Kidney epithelial cell (primary cell): ENCODE data around the gene SPAG17. TPM values are rescaled to one million over a fixed set of nuclear protein-coding genes. Genes with fewer than 3 reads are reported as not detected.

Experiments used
- DNase-seq: peaks from one replicate; pipeline ENCODE4 v3.0.0-alpha.2; 2010; ENCODE audit warnings: low read depth
- H3K27me3 ChIP-seq: 2 replicates; pipeline ENCODE4 v1.6.0; 2011; ENCODE audit warnings: low read length; ENCODE audit not compliant: control insufficient read depth, insufficient read depth
- H3K36me3 ChIP-seq: 2 replicates; pipeline ENCODE4 v1.5.1; 2011; ENCODE audit warnings: low read length; ENCODE audit not compliant: control insufficient read depth, insufficient read depth
- H3K4me3 ChIP-seq: 2 replicates; pipeline ENCODE4 v1.5.1; 2011; ENCODE audit warnings: low read depth, mild to moderate bottlenecking, control low read depth, low read length
- total RNA-seq: library from RNA; depleted of rRNA; stranded (reverse); fragments of >200 nt; gene quantifications from 2 replicates; pipeline ENCODE4 v1.2.3, GENCODE V29; 2015
- TF ChIP-seq, protein P1 (sequence below): IDR thresholded peaks from 2 replicates; pipeline ENCODE4 v1.5.1; 2011; ENCODE audit warnings: mild to moderate bottlenecking, moderate library complexity, low read length, control low read depth, inconsistent platforms; ENCODE audit not compliant: insufficient read depth, poor library complexity, severe bottlenecking

The SPAG17 gene
- total RNA-seq, 1 donor from 2014 or later = 0.13 TPM

DNA sequence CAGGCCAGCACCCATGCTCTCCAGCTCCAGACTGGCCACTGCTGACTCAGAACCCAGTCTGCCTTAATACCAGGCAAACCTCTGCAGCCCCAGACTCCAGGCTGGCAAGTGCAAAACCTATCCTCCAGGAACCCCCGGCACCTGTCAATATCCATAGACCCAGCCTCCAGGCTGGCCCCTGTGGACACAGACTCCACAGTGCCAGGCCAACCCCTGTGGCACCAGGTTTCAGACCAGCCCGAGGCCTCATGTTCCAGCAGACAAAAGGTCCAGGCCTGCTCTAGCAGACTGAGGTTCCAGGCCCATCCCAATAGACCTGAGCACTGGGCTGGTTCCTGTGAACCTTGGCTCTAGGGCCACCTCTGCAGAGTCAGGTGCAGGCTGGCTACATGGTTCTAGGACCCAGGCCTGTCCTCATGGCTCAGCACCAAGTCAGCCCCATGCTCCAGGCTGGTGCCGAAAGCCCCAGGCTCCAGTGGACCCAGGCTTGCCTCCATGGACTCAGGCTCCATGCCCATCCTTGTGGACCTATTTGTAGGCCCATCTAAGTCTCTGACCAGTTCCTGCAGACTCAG is 137.3 kb downstream of the SPAG17 start:
- DNase-seq = no peak
- H3K27me3 ChIP-seq = no peaks in the 10 kb centered on the region
- no peaks in the 10 kb centered on the region for H3K36me3 ChIP-seq
- TF ChIP-seq, protein P1, sequence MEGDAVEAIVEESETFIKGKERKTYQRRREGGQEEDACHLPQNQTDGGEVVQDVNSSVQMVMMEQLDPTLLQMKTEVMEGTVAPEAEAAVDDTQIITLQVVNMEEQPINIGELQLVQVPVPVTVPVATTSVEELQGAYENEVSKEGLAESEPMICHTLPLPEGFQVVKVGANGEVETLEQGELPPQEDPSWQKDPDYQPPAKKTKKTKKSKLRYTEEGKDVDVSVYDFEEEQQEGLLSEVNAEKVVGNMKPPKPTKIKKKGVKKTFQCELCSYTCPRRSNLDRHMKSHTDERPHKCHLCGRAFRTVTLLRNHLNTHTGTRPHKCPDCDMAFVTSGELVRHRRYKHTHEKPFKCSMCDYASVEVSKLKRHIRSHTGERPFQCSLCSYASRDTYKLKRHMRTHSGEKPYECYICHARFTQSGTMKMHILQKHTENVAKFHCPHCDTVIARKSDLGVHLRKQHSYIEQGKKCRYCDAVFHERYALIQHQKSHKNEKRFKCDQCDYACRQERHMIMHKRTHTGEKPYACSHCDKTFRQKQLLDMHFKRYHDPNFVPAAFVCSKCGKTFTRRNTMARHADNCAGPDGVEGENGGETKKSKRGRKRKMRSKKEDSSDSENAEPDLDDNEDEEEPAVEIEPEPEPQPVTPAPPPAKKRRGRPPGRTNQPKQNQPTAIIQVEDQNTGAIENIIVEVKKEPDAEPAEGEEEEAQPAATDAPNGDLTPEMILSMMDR = no peak
- H3K4me3 ChIP-seq = no peak overlapping the region

DNA sequence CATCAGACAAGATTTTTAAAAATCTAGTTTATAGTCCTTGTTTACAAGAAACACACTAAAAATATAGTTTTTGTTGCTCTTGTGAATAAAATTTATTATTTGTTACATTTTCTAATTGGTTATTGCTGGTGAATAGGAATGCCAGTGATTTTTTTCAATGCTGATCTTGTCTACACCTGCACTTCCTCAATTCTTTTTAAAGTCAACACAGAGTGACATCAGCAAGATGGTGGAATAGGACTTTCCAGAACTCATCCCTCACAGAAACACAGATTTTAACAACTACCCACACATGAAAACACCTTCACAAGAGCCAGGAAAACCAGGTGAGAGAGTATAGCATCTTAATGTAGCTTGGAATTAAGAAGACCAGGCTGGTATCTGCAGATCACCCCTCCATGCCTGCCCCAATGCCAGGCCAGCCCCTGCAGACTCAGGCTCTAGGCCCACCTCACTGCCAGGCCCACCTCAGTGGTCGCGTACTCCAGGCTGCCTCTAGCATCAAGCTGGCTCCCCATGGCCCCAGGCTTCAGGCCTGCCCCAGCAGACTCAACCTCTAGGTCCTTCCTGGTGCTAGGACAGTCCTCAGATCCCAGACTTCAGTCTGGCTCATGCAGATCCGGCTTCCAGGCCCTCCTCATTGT is 137.9 kb downstream of the SPAG17 start:
- TF ChIP-seq, protein P1 = no peak
- Histone ChIP-seq H3K36me3 (no peaks in the 10 kb centered on the region), H3K27me3 (no peaks in the 10 kb centered on the region), H3K4me3 (no peak overlapping the region)
- DNase-seq = no peak

DNA sequence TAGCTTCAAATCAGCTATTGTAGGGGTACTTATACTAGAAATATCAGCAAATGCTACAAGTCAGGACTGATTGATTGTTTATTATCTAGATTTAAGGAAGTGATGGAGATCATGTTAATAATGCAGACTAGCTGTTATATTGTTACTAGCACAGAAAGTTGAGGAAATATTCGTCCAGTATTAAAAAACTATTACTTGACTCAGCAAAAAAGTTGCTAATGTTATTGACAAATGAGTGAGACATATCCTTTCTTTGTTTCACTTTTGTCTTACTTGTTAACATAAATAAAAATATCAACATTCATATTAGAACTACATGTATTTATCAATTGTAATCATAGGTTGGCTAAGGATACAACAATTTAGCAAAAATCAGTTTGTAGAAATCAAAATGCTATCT is 141.4 kb downstream of the SPAG17 start:
- H3K36me3 ChIP-seq = no peaks in the 10 kb centered on the region
- TF ChIP-seq, protein P1 = no peak
- no peaks in the 10 kb centered on the region for H3K27me3 ChIP-seq
- no peak for DNase-seq
- no peak overlapping the region for H3K4me3 ChIP-seq

DNA sequence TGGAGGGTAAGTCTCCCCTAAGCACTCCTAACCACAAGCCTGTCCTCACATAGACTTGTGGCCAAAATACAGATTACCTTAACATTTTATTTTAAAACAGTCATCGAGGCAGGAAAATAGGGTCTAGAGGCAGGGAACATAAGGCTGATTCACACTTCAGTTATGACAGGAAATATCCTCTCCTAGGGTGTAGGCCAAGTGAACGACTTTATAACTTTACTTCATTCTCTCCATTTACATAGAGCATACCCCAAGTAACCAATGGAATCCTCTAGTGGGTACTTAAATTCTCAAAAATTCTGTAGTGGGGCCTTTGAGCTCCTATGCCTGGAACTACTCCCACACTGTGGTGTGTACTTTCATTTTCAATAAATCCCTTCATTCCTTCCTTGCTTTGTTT is 142.5 kb downstream of the SPAG17 start:
- H3K4me3 ChIP-seq = no peak overlapping the region
- no peaks in the 10 kb centered on the region for H3K36me3 ChIP-seq
- DNase-seq = no peak
- H3K27me3 ChIP-seq = no peaks in the 10 kb centered on the region
- TF ChIP-seq, protein P1 = no peak

DNA sequence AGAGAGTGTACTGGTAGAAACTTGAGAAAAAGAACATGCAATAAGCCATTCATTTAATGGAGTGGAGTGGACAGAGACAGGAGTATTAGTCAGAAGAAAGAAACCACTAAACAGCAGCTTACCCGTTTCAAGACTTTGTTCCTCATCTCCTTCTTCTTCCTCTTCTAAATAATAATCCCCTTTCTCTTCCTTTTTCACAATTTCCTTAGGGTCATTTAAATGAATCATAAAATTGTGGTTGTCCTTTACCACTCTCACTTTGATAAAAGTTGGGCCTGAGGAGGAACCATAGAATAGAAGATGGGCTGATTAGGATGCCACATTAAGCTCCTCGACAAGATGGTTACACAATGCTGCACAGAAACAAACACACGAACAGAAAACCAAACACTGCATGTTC is 145.9 kb downstream of the SPAG17 start:
- DNase-seq = no peak
- Histone ChIP-seq H3K27me3 (no peaks in the 10 kb centered on the region), H3K36me3 (no peaks in the 10 kb centered on the region), H3K4me3 (no peak overlapping the region)
- TF ChIP-seq, protein P1 = no peak

DNA sequence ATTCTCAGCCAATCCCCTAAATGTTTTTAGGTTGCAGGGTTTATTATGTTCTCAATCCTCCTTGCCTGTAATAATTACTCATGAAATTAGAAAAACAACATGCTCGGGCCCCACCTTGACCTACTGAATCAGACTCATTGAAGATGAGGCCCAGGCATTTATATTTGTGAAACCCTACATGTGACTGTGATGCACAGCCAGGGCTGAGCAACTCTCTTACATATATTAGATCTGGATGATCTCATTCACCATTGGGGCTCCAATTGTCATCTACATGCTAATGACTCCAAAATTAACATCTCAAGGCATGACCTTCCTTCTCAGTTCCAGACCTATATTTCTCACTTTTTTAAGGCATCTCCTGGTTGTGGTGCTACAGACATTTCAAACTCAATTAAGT is 152.1 kb downstream of the SPAG17 start:
- Histone ChIP-seq H3K36me3 (no peaks in the 10 kb centered on the region), H3K27me3 (no peaks in the 10 kb centered on the region), H3K4me3 (no peak overlapping the region)
- DNase-seq = no peak
- TF ChIP-seq, protein P1 = no peak
